Measurements from ENCODE around the gene FLCN.

The FLCN gene

DNA sequence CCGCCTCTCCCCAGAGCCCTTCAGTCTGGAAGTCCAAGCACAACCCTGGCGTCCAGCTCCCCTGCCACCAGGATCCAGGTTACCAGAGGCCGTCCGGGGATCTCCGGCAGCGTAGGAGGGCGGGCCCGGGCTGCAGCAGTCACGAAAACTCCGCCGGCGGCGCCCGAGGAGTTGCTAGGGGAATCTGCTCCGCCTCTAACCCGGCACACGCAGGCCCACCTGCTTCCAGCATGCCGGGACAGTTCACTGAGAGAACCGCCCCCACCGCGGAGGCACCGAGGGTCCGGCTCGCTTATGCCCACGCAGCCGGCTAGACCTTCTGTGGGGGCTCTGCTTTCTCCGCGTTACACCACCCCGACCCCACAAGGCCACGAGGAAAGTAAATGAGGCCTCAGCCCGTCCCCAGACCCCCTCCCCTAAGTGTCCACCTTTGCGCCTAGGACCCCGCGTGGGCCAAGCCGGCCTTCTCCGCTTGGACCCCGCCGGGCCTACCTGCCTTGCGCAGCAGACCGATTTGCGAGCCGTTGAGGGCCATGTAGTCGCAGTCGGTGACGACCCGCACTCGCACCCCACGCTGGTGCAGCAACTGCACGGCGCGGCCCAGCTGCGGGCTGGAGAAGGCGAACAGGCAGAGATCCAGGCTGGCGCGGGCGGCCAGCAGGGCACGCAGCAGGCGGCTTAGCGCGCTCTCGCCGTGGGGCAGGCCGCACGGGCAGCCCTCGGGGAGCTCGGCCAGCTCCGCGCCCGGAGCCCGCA is 31.4 kb downstream of the FLCN start:
- TF ChIP-seq, protein P1, sequence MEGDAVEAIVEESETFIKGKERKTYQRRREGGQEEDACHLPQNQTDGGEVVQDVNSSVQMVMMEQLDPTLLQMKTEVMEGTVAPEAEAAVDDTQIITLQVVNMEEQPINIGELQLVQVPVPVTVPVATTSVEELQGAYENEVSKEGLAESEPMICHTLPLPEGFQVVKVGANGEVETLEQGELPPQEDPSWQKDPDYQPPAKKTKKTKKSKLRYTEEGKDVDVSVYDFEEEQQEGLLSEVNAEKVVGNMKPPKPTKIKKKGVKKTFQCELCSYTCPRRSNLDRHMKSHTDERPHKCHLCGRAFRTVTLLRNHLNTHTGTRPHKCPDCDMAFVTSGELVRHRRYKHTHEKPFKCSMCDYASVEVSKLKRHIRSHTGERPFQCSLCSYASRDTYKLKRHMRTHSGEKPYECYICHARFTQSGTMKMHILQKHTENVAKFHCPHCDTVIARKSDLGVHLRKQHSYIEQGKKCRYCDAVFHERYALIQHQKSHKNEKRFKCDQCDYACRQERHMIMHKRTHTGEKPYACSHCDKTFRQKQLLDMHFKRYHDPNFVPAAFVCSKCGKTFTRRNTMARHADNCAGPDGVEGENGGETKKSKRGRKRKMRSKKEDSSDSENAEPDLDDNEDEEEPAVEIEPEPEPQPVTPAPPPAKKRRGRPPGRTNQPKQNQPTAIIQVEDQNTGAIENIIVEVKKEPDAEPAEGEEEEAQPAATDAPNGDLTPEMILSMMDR (conservative IDR thresholded peaks at IDR 0.05), result no peak
- peak overlapping the region; percentile 95 for H3K27ac ChIP-seq

DNA sequence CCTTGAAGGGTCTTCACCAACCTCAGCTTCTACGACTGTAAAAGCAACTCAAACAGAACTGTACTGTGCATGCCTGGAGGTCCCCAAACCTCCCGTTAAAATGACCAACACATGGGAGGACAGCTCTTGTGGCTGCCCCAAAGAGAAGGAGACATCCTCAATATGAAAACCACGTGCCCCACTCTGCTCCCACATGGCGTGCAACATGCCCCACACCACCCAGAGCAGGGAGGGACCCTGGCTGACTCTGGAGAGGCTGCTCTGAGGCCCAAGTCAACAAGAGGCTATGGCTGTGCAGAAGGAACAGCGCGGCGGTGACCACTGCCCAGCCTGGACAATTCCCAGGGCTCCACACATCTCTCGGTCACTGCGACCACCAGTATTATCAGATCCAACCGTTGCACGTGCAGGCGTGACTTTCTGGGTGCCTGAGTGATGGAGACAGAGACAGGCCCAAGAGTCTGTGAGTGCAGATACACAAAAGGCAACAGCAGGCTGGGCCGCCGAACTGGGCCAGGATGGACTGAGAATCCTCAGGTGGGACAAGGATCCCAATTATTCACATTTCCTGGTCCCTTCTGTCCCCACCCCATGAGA is 32.2 kb downstream of the FLCN start:
- TF ChIP-seq, protein P1 (conservative IDR thresholded peaks at IDR 0.05), result no peak
- peak overlapping the region; percentile 95 for H3K27ac ChIP-seq

DNA sequence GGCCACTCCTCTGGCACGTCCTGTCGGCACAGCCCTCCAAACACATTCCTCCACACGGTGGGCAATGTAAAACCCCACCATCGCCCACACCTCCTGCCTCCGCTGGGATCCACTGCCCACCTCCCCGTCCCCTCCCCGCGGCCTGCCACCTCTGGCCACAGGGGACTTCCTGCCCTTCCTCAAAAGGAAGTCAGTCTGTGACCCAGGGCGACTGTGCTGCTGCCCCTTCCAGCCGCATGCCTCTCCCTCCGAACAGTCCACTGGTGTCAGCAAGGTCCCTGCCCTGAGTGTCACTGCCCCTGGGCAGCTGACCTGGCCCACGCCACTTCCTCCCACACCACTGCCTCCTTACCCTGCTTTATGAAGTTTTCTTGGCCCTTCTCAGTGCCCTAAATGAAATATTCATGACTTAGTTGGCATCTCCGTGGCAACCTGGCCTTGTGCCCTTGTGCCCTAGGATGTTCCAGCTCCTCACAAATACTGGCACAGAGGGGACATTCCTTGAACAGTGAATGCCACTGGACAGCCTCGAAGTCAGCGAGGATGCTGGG is 32.9 kb downstream of the FLCN start:
- TF ChIP-seq, protein P1 (conservative IDR thresholded peaks at IDR 0.05), result no peak
- peak overlapping the region; percentile 95 for H3K27ac ChIP-seq

DNA sequence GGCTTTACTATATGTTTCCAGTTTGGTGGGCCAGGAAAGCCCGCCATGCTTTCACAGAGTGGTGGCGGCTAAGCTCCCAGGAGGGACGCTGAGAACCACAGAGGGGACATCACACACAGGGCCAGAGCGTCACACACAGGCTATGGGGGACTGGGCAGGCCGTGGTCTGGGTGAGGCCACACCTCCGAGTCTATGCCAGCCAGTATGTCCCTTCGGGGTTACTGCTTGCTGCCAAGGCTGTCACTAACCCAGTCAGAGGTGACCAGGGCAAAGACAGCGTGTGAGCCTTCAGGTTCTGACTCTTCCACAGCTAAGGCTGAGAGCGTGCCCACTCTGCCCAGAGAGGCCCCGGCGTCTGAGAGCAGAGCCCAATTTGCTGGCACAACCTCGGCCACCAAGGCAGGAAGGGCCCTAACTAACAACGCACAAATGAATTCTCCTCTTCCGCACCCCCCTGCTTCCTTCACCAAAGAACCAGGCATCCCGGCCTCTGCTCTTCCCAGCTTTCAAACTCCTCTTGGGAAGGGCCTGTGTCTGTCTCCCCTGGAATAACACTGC is 33.7 kb downstream of the FLCN start:
- TF ChIP-seq, protein P1 (conservative IDR thresholded peaks at IDR 0.05), result no peak
- peak overlapping the region; percentile 95 for H3K27ac ChIP-seq

DNA sequence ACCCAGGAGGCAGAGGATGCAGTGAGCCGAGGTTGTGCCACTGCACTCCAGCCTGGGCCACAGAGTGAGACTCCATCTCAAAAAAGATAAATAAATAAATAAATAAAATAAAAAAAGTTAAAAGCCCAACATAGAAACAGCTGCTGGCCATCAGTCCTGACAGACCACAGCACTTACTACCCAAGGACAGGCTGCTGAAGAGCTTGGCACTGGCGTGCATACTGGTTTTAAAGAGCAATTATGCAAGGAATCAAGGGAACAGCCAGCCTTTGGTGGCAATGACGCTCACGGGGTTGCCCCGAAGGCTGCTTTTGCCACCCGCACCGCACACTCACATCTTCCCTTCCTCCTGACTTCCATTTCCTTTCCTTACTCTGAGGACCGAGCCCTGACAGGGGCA is 35.1 kb downstream of the FLCN start:
- peak overlapping the region; percentile 13; the same call in 1 of the 2 replicates for H3K27ac ChIP-seq
- TF ChIP-seq, protein P1 (conservative IDR thresholded peaks at IDR 0.05), result no peak

DNA sequence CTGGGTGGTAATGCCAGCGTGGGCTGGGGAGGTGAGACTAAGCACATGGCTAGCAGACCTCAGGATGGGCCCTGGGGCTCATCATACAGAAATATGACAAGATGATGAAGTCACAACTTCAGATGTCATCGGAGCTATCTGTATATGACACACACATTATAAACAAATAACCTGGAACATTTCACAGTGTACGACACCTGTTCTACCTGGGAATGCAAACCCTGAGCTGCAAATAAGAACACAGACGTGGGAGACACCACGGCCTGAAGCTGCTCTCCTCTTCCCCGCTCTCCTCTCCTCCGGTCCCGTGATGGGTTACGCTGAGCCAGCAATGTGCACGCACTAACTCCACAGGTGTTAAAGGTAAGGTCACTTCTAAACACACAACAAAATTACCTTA is 35.7 kb downstream of the FLCN start:
- TF ChIP-seq, protein P1 (conservative IDR thresholded peaks at IDR 0.05), result no peak
- peak overlapping the region; percentile 13; the same call in 1 of the 2 replicates for H3K27ac ChIP-seq

DNA sequence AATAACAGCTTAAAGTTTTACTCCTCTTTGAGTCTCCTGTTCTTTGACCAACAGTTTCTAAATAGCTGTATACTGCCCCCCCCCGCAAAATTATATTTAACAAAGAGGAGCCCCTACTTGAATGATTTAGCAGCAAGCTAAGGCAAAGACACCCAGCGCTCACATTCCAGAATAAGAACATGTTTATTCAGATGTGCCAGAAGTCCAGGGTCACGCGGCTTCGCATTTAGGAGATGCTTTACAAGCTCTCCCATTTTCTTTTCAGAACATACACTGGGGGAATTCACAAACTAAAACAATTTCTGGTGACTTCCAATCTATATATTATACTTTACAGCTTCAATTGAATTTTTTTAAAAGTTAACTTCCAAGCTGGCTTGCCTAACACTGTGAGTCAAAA is 36.1 kb downstream of the FLCN start:
- TF ChIP-seq, protein P1 (conservative IDR thresholded peaks at IDR 0.05), result no peak
- H3K27ac ChIP-seq, result peak overlapping the region; percentile 13; the same call in 1 of the 2 replicates

Measured in VCaP (cell line).